T-helper 22 cell (primary cell): Measurements from ENCODE around the gene ZNF236.
A peak's percentile ranks its signal among the peaks of the same experiment; 100 is the strongest.

Experiments used
- DNase-seq: peaks from one replicate; pipeline ENCODE4 v3.0.0-alpha.2; 2020; ENCODE audit warnings: low read depth

Gene ZNF236

DNA sequence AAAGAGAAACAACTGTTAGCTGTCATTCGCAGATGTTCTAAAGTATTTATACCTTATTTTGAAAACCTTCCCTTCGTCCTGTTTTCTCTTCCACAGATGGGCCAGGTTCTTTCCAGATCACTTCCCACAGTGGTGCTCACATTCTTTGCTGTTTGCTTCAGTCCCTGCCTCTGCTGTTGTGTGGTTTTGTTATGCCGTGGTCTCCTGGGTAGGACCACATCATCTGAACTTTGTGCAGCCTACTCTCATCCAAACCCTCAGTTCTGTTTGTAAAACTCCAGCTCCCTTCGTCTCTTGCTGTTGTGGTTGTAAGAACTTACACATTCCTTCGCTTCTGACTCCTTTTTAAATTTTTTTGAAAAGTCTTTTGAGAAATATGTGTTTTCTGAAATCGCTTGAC, 38.1 kb downstream of the ZNF236 start:
- DNase-seq = no peak

DNA sequence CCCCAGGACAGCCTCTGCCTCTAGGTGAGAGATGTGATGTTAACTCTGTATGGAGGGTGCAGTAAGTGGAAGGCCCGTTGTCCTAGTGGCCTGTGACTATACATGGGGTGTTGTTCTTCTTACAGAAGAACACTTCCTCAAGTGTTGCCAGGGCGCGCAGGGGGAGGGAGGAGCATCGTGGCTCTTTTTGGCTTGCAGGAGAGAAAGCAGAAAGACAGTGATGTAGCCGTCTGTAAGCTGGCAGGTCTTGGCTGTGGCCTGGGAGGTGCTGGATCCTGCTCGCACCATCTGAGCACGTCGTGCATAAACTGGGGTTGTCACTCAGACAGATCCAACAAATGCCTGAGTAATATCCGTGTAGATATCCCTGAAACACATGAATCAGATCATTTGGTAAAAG, 44.3 kb downstream of the ZNF236 start:
- no peak for DNase-seq

DNA sequence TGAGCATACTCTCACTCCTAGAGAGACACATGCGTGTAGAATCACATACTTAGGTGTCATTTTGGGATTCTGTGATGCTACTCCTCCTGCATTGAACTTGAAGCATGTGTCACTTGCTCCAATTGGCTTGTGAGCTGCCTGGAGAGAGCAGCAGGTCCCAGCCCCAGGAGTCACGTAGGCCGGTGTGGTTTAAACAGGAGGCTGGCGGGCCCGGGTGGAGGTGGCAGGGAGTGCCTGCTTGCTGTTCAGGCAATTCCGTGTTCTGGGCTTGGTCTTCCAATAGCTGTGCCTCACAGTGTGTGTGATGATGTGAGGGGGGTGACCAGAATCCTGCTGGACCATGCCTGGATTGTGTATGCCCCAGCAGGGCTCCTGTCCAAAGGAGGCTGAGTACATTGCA, 51.0 kb downstream of the ZNF236 start:
- no peak for DNase-seq

DNA sequence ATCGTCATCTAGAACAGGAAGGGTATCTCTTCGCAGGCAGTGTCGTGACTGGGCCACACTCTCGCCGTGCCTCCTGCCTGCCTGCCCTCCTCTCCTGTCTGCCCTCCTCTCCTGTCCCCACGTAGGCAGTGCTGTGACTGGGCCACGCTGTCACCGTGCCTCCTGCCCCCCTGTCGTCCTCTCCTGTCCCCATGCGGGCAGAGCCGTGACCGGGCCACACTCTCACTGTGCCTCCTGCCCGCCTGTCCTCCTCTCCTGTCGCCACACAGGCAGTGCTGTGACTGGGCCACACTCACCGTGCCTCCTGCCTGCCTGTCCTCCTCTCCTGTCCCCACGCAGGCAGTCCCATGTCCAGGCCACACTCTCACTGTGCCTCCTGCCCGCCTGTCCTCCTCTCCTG, 51.4 kb downstream of the ZNF236 start:
- no peak for DNase-seq

DNA sequence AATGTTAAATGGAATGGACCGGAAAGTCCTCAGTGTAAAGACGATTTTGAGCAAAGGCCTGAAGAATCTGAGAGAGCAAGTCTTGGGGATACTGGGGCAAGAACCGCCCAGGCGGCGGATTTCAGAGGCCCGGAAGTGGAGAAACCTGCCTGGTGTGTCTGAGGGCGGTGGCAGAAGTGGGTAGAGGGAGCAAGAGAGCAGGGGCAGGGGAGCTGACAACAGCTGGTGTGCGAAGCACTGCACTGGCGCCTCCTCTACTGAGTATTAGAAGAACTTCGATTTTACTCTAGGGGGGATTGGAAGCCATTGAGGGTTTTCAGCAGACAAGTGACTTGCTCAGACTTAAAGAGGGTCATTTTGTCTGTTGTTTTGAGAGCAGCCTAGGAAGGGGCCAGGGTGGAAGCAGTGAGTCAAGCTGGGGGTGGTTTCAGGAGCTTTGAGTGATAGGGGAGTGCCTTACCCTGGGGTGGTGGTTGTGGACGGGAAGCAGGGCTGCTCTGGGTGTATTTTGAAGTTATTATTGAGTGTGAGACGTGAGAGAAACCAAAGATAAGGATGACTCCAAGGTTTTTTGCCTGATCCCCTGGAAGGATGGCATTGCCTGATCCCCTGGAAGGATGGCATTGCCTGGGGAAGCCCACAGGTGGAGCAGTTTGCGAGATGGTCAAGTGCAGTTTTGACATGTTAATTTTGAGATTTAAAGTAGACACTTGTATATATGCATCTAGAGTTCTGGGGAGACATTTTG, 52.5 kb downstream of the ZNF236 start:
- DNase-seq = peak; percentile 7

DNA sequence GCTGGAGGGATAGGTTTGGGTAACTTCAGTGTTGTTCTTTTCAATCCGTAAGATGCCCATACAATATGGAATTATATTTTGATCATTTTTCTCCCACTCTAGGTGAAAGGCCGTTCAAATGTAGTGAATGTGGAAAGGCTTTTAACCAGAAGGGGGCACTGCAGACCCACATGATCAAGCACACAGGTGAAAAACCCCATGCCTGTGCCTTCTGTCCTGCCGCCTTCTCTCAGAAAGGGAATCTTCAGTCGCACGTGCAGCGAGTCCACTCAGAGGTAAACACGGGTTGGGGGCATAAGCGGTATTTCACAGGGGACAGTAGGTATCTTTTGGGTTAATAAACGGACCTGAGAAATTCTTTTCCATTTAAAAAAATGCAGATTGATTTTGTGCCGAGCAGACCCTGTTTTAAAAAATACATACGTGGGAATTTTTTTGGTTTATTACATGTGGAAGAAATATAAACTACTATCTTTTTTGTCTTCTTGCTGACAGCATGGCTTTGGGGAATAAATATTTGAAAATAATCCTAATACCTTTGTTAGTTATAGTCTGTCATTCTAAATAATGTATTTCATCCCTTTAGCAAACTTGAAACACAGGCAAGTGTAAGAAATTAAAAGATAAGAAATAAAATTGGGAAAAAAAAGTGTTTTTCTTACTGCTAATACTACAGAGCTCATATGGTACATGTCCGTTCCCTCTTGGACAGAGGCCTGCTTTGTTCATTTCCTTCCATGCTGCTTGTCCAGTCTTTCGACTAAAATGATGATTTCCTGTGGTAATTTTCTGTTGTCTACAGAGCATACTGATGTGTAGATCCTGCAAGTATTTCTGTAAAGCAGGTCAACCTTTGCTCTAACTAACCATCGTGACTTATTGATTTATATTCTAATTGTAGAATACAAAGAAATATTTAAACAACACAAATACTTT, 53.3 kb downstream of the ZNF236 start:
- DNase-seq = no peak

DNA sequence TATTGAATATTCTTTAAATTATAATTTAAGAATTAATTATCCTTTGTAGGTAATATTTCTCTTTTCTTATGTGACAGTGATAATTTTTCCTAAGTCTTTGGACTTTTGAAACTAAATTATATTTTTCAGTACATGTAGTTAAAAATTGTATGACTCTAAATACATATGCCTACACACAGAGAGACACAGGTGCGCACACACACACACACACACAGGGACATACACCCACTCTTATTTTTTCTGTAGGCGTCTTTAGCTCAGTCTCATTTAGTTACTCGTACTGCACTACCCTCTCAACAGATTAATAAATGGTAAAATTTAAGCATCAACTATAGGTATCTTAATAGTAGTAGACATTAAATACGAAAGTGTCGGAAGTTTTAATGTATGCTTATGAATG, 56.1 kb downstream of the ZNF236 start:
- DNase-seq = no peak

DNA sequence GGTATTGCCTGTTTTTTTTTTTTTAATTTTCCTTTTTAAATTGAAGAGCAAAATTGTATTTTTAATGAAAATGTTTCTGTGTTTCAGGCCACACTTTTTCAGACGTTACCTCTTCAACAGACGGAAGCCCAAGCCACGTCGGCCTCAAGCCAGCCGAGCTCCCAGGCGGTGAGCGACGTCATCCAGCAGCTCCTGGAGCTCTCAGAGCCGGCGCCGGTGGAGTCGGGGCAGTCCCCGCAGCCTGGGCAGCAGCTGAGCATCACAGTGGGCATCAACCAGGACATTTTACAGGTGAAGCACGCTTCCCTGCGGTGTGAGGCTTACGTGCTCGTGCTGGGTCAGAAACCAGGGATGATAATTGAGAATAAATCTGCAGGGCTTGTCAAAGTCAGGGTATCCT, 57.7 kb downstream of the ZNF236 start:
- DNase-seq = no peak

DNA sequence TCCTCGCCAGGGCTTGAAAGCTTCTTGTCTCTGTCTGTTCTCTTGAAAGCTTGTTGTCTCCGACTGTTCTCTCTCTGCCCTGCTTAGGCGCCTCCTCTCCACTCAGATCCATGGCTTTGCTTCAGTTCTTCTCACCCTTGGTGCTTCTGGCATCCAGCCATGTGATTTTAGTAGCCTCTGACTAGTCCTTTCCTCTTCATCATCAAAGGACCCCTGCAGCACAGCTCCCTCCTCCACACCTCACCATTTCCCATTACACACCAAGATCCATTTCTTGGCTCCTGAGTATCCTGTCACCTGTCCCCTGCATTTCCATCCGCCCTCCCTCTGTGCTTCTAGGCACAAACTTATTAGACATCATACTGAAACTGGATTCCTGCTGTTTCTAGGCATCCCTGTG, 59.4 kb downstream of the ZNF236 start:
- DNase-seq = no peak

DNA sequence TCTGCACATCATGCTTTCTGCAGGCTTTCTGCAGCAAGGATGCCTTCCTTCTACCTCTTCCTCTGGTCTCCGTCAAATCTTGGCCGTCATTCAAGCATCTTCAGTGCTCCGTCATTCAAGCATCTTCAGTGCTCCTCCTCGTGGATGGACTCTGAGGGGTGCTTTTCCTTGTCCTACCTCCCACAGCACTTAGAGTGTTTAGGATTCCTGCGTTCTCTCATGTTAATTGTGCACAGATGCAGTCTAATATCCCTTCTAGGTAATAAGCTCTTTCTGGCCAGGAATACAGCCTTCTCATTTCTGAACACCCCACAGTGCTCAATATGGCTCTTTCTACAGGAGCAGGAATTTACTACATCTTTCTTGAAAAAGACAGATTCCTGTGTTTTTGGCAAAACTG, 59.8 kb downstream of the ZNF236 start:
- no peak for DNase-seq

DNA sequence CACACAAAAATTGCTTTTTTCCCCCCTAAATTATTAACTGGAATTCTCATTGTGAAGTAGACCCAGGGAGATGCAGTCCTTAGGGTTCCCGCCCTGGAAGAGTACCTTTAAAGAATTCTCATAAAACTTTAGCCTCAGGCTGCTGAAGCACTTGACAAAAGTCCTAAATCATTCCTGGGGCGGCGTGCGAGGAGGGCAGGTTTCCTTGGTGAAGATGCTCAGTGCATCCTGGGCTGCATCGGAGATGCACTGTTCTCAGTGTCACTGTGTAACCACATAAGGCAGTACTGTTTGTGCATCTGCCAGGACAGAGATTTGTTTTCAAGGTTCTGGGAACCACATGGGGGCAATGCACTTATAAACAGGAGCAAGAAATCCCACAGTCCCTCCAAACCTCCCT, 62.6 kb downstream of the ZNF236 start:
- DNase-seq = no peak

DNA sequence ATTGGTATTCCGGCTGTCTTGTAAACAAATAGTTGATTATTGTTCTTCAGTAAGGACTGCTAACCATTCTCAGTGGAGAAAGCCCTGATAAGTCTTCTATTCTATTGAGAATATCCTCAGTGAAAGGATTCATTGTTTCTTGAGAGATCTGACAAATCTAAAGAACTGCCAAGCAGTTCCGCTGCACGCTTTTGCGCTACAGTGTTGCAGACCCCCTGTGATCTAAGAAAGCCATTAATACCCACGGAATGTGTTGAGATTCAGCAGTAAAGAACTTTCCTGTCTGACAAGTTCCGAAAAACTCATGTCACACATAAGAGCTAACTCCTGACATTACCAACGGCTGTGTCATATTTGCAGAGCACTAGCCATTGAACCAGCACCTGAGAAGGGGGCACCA, 63.8 kb downstream of the ZNF236 start:
- DNase-seq = no peak

DNA sequence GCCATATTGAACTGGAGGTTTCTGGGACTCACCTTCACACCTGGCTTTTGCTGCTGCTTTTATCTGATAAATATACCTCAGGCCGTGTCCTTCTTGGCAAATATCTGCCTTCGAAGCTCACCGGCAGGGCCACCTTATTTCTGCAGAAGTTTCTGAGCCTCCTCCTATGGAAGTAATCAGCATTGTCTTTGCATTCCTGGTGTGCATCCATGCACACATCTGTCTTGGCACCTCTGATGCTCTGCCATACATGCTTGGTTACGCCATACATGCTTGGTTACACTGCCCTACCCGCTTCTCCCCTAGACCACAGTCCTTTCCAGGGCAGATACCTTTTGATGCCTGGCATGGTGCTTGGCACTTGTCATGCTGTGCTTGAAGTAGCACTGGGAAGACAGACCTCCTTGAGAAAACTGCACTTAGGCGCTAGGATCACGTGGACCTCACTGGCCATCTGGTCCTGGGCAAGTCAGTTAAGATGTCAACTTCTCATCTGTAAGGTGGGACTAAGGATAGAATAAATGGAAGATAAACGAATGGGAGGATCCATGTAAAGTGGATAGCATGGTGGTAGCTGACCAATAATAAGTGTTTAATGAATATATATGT, 66.8 kb downstream of the ZNF236 start:
- no peak for DNase-seq

DNA sequence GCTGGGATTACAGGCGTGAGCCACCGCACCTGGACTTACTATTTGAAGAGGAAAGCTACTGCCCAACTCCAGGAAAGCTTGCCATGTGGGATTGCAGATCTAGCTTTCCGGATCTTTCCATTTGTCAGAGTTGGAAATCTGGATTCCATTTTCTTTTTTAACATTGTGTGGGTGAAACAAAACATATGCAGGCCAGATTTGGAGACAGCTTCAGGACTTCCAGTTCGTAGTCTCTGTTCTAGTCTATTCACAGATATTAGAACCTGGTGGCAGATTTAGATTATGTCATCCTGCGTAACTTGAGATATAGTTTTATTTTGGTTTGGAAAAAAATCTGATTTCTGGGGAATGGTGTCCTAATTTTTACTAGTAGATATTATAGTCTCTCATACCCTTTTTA, 70.5 kb downstream of the ZNF236 start:
- DNase-seq = no peak

DNA sequence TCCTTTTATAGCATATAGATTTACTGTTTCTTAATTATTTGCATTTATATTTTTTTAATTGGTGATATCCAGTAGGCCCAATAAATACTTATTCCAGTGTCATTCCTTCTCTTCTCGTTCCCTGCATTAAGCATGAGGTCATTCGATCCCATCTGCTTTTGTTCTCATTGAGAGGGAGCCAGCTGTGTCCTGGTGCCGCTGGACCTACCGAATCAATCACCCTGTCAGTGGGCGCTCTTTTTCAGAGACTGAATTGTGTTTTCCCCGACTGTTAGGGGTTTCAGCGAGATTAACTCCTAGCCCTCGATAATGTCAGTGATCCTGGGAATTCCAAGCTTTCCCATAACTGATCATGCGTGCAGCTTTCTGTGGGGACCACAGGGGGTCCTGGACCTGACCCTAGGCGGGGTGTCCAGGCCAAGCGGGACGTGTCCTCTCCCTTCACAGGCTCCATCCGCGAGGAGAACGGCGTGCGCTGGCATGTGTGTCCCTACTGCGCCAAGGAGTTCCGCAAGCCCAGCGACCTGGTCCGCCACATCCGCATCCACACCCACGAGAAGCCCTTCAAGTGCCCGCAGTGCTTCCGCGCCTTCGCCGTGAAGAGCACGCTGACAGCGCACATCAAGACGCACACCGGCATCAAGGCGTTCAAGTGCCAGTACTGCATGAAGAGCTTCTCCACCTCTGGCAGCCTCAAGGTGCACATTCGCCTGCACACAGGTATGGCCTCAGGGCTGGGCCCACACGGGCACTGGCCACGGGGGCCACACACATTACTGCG, 72.4 kb downstream of the ZNF236 start:
- no peak for DNase-seq

DNA sequence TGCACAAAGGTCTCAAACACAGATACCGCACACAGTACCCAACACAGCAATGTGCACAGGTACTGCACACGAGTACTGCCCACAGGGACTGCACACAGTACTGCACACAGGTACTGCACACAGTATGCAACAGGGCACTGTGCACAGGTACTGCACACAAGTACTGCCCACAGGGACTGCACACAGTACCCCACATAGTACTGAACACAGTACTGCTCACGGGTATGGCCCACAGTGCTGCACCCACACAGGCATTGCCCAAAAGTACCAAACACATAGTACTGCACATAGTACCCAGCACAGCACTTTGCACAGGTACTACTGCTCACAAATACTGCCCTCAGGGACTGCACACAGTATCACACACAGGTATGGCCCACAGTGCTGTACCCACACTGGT, 73.1 kb downstream of the ZNF236 start:
- no peak for DNase-seq

DNA sequence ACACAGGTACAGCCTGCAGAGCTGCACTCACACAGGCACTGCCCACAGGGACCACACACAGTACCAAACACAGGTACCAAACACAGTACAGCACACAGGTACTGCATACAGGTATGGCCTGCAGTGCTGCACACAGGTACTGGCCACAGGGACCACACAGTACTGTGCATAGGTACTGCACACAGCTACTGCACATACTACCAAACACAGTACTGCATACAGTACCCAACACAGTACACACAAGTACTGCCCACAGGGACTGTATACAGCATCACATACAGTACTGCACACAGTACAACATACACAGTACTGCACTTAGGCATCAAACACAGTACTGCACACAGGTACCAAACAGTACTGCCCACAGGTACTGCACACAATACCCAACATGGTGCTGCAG, 74.3 kb downstream of the ZNF236 start:
- DNase-seq = no peak

DNA sequence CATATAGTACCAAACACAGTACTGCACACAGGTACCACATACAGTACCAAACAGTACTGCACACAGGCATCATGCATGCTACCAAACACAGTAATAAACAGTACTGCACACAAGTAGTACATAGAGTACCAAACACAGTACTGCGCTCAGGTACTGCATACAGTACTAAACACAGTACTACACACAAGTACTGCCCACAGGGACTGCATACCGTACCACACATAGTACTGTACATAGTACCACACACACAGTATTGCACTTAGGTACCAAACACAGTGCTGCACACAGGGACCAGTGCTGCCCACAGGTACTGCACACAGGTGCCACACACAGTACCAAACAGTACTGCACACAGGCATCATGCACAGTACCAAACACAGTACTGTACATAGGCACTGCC, 74.9 kb downstream of the ZNF236 start:
- no peak for DNase-seq

DNA sequence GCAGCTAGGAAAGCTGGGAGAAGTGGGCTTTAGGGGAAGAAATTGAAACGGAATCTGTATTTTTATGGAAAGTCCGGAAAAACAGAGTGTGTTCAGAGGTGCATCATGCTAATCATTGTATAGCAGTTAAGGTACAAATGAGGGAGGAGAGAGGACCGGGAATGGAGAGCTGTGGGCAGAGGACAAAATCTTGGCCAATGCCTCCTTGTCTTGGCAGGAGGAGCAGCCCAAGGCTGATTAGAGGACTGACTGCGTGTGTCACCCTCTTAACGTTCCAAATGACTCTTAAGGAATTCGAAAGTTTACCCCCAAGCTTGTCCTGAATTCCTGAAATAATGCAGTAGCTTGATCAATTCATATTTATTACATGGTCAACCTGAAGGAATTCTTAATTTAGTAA, 81.0 kb downstream of the ZNF236 start:
- DNase-seq = no peak

DNA sequence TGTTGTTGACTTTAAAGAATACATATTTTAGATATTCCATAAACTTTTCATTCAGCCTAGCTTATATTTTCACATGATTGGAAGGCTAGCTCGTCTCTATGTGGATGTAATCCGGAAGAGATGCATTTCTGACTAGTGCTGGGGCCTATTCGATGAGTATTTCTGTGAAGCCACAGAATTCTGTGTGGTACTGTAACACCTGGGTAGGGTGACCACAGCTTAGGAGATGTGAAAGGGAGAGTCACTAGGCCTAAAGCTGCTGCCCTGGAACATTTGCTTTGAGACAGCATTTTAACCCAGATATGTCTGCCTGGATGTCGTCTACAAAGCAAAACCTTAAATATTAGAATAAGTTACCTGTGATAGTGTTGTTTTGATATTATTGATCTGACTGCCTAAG, 83.5 kb downstream of the ZNF236 start:
- no peak for DNase-seq

DNA sequence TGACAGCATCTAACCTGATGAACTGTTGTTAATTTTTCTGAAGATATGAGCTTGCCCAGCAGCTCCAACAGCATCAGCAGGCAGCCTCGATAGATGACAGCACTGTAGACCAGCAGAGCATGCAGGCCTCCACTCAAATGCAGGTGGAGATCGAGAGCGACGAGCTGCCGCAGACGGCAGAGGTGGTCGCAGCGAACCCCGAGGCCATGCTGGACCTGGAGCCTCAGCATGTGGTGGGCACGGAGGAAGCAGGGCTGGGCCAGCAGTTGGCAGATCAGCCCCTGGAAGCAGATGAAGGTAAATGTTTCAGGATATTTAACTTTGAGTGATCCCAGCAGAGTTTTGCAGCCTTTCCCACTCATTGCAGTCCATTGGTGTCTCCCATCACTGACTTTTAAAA, 85.9 kb downstream of the ZNF236 start:
- no peak for DNase-seq

DNA sequence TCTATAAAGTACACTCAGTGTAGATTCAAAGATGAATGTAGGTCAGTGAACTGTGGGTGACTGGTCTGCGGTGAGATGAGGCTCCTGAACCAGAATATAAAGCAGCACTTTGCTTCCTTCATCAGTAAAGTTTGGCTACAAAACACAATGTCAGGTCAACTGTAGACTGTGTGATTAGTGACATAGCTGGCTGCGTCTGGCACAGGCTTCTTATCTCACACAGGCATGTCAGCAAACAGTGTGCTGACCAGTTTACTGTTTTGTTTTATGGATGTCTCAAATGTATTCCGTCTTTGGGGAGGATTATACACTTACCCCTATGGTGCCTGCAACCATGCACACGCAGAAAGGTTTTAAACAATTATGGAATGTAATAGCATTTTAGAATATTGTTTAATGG, 87.1 kb downstream of the ZNF236 start:
- DNase-seq = no peak
